Muscle of back (tissue), 11 donors: ENCODE measurements around the gene DNAJC5. TPM values are rescaled to one million over a fixed set of nuclear protein-coding genes. Genes with fewer than 3 reads are reported as not detected.

Experiments used
- DNase-seq, 3 donors: peaks; one replicate each; pipeline versions ENCODE4 v3.0.0 to v3.0.0-alpha.2; 2013
- polyA plus RNA-seq, 10 donors: library from polyadenylated mRNA; unstranded; fragments of 120-200 nt; gene quantifications; one replicate each; pipeline ENCODE4 v1.2.1, GENCODE V29; 2013; ENCODE audit not compliant: insufficient read length in 10 of 10

DNAJC5 gene
- polyA plus RNA-seq, 10 donors, result 24.0 to 32.5 (median 29.9) TPM

DNA sequence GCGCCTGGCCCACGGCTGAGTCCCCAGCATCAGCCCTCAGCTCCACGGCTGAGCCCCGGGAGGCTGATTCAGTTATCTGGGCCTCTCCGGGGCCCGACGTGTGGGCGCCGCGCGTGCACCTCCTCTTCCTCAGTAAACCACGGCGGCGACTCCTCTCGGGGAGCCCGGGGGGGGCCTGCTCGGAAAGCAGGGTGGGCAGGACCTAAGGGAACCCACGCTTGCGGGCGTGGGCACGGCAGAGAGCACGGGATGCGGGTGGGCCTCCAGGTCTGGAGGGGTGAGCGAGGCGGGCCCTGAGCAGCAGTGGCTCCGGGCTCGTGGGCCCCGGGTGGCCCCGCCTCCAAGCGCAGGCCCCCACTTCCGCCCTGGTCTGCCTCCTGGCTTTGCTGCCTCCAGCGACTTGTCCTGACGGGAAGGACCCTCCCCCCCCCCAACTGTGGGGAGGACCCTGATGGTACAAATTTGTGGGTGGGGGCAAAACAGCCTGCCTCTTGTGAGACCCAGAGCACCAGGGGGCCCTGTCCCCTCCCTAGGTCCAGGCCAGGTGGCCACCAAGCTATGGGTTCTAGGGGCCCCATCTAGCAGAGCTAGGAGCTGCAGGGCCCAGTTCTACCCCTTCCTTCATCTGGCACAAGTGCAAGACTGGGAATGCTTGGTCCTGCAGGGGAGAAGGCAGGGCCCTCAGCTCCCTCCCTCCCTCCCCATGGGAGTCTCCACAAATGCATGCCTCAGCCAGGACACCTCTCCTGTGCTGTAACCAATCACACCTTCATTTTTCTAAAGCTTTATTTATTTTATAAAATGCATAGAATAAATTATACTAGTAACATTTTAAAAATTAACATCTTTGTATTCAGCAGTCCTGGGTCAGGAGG, 44.4 kb downstream of the DNAJC5 start:
- DNase-seq, result peak in 1 of 3 donors; percentile 11

DNA sequence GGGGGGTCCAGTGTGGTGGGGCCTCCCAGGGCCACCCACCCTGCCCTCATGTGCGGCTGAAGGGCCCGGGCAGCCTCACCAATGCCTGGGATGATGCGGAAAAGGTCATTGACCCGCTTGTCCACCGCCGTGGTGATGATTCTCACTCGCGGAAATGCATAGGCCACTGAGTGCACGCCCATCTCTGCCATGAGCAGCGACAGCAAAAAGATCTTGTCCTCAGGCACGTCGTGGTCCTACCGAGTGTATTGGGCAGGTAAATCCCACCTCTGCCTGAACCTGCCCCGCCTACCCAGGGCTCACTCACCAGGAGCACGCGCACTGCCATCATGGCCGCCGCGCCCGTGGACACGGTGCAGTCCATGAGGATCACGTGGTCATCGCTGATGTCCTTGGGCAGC, 45.1 kb downstream of the DNAJC5 start:
- no peak for DNase-seq

GRCh38 chr20:63940472-63941266, 45.7 kb downstream of the DNAJC5 start:
- DNase-seq, result no peak

DNA sequence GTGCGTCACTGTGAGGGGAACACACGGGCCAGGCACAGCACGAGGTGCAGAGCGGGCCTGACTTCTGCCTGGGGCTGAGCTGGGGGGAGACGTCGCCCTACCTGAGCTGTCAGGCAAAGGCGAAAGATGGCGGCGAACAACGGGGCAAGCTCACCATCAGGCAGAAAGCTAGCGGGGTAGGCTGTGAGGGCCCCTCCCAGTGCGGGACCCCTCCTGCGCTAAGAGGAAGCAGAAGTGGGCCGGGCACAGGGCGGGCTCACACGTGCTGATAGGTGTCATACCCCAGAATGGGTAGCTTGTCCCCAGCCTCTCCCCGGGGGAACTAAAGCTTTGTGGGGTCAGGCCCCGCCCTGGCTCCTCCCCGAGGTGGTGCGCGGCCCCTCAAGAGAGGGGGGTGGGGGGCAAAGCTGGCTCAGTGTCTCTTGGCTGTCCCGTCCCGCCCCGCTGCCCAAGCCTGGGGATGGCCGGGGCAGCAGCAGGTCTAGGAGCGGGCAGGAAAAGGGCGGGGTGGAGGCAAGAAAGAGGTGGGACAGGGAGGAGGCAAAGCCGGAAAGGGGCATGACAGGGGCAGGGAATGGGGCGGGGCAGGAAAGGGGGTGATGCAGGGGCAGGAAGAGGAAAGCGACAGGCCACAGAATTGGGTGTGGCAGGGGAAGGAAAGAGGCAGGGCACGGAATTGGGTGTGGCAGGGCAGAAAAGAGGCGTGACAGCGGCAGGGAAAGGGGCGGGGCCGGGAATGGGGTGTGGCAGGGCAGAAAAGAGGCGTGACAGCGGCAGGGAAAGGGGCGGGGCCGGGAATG, 46.6 kb downstream of the DNAJC5 start:
- DNase-seq, result no peak

DNA sequence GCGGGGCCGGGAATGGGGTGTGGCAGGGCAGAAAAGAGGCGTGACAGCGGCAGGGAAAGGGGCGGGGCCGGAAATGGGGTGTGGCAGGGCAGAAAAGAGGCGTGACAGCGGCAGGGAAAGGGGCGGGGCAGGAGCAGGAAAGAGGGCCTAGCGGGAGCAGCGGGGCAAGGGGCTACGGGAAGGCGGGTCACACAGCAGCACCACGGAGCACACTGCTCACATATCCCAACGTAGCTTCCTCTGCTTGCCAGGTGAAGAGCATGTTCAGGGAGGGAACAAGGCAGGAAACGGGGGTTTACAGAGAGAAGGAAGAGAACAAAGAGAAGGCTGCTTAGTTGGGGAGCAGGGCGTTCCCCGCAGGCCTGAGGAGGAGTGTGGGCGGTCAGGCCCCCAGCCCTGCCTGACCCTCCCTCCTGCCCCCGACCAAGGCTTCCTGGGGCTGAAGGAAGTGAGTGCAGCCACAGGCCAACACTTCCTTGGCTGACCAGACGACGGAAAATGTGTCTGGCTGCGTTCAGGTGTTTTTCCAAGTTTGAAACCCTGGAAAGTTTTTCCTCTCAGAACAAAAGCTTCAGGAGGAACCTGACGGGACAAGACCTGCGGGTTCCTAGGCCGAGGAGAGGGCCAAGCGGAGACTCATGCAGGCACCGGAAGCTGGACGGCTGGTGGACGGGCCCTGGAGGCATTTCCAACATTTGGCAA, 47.5 kb downstream of the DNAJC5 start:
- peak in 1 of 3 donors; percentile 57 for DNase-seq

GRCh38 chr20:63942969-63943807, 48.3 kb downstream of the DNAJC5 start:
- no peak for DNase-seq

- no peak for DNase-seq
Measured at GRCh38 chr20:63943808-63944077, 48.8 kb downstream of the DNAJC5 start.

- no peak for DNase-seq
Measured at GRCh38 chr20:63944078-63944941, 49.4 kb downstream of the DNAJC5 start.

DNA sequence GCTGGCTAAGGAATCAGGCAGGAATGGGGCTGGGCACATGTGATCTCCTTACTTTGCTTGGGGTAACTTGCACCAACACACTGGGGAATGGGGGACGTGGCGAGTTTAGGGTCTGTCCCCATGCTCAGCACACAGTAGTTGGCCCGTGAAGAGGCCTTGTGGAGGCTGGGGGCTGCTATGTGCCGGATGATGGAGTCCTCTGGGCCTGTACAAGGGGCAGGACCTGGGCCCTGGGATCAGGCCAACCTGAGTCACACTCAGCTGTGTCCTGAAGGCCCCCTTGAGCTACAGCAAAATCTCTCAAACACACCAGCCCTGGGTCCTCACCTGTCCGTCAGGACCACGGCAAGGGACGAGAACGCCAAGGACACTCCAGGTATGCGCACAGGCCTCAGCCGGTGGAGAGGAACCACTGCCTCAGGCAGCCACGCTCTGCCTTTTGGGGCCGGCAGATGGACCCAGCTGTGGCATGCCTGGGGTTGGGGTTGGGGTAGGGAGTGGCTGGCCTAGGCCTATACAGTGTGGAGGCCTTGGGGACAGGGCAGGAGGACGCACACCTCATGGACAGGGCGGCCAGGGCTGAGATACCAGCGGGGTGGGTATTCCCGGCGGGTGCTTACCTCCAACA, 50.2 kb downstream of the DNAJC5 start:
- no peak for DNase-seq

GRCh38 chr20:63945921-63946920, 51.3 kb downstream of the DNAJC5 start:
- no peak for DNase-seq

DNA sequence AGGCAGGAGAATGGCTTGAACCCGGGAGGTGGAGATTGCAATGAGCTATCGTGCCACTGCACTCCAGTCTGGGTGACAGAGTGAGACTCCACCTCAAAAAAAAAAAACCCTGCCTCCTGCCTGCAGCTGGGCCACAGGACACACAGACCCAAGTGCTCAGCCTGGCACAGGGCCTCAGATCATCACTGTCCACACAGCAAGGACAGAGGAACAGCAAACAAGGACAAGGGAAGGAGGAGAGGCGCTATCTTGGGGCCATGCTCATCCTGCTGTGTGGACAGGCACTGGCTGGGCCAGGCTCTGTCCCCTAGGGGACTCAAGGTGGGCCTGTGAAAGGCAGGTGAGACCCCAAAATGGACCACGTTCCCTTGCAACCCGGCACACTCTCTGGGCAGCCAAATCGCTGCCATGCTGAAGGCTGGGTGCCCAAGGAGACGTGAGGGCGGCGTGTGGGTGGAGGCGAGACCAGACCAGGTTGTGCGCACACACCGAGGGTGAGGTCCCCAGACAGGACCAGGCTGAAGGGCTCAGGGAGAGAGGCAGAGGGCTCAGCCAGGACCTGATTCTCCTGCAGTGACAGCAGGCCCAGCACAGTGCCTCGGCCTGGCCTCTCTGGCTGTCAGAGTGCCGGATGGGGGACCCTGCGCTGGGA, 52.2 kb downstream of the DNAJC5 start:
- DNase-seq, result no peak

GRCh38 chr20:63947638-63948456, 52.9 kb downstream of the DNAJC5 start:
- DNase-seq, result no peak

GRCh38 chr20:63950701-63951397, 55.9 kb downstream of the DNAJC5 start:
- DNase-seq, result peak in 1 of 3 donors; percentile 37

- no peak for DNase-seq
Measured at GRCh38 chr20:63951398-63952209, 56.7 kb downstream of the DNAJC5 start.

DNA sequence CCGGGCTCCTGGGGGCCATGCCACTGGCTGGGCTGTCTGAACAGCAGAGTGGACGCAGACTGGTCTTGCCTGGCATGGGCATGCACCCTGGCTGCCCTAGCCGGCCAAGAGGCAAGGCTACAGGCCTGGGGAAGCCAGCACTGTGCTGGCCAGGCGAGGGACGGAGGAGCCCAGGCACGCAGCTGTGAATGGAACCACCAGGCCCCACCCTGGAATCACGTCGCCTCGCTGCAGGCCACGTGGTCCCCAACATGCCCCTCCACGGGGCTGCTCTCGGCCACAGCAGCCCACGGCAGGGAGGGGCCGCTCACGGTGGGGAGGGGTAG, 57.2 kb downstream of the DNAJC5 start:
- no peak for DNase-seq
